Endodermal cell (in vitro differentiated cells): Measurements from ENCODE around the gene SAA1. TPM values are rescaled to one million over a fixed set of nuclear protein-coding genes. Genes with fewer than 3 reads are reported as not detected.

Source experiments
- DNase-seq: peaks from one replicate; pipeline ENCODE4 v3.0.0-alpha.2; 2017
- H3K27ac ChIP-seq: 2 replicates; pipeline ENCODE4 v1.5.1; 2013; ENCODE audit warnings: mild to moderate bottlenecking, low read depth, low read length, moderate library complexity
- H3K27me3 ChIP-seq: 2 replicates; pipeline ENCODE4 v1.6.1; 2013; ENCODE audit warnings: mild to moderate bottlenecking, low read length, moderate library complexity; ENCODE audit not compliant: insufficient read depth, control insufficient read depth, poor library complexity, severe bottlenecking
- H3K36me3 ChIP-seq: 2 replicates; pipeline ENCODE4 v1.7.0; 2013; ENCODE audit warnings: mild to moderate bottlenecking, low read length, moderate library complexity; ENCODE audit not compliant: control insufficient read depth, insufficient read depth
- H3K4me1 ChIP-seq: one replicate; pipeline ENCODE4 v1.7.0; 2013; ENCODE audit warnings: low read length; ENCODE audit not compliant: control insufficient read depth, insufficient read depth
- H3K4me3 ChIP-seq: 2 replicates; pipeline ENCODE4 v1.5.1; 2013; ENCODE audit warnings: mild to moderate bottlenecking, low read length, moderate library complexity
- H3K9ac ChIP-seq: 2 replicates; pipeline ENCODE4 v1.6.1; 2013; ENCODE audit warnings: mild to moderate bottlenecking, low read length, moderate library complexity; ENCODE audit not compliant: poor library complexity, severe bottlenecking; ENCODE audit errors: extremely low read depth
- H3K9me3 ChIP-seq: 2 replicates; pipeline ENCODE4 v1.6.1; 2013; ENCODE audit warnings: mild to moderate bottlenecking, low read length, moderate library complexity; ENCODE audit not compliant: control insufficient read depth
- H3K27ac Mint-ChIP-seq: 2 replicates; pipeline ENCODE4 v1.8.0; 2020; ENCODE audit warnings: mixed read lengths
- H3K27me3 Mint-ChIP-seq: 2 replicates; pipeline ENCODE4 v1.8.0; 2021; ENCODE audit warnings: mild to moderate bottlenecking, mixed read lengths; ENCODE audit not compliant: insufficient read depth
- H3K36me3 Mint-ChIP-seq: 2 replicates; pipeline ENCODE4 v1.8.0; 2020; ENCODE audit warnings: low read depth, mixed read lengths
- H3K4me1 Mint-ChIP-seq: 2 replicates; pipeline ENCODE4 v1.8.0; 2020; ENCODE audit warnings: mixed read lengths
- H3K4me3 Mint-ChIP-seq: 2 replicates; pipeline ENCODE4 v1.8.0; 2020; ENCODE audit warnings: mild to moderate bottlenecking, moderate library complexity, mixed read lengths
- H3K9me3 Mint-ChIP-seq: 2 replicates; pipeline ENCODE4 v1.8.0; 2020; ENCODE audit warnings: mild to moderate bottlenecking, mixed read lengths
- WGBS, 2 experiments: methylation state at CpG; one replicate each; pipeline versions ENCODE4 v1.1.5 to v1.1.7; 2013; ENCODE audit warnings: missing lambda C conversion rate in 2 of 2, mixed read lengths in 1 of 2; ENCODE audit not compliant: insufficient coverage in 1 of 2, insufficient read length in 1 of 2; 5-methylcytosine and 5-hydroxymethylcytosine counted together
- total RNA-seq, 2 donors: library from RNA; stranded (reverse); fragmentation: NEBNext Ultra II Directional in 1 of 2; extraction: Animal tissue kit (Norgen Biotek cat#: 25700) in 1 of 2; gene quantifications; 2 replicates in 1 of 2; 3 replicates in 1 of 2; pipeline ENCODE4 v1.2.1, GENCODE V29; 2021
- TF ChIP-seq, protein P1 (sequence below): fragments of 200-600 bp; sonication (generic); conservative IDR thresholded peaks from 2 replicates; pipeline ENCODE4 v1.5.0; 2021; ENCODE audit warnings: antibody characterized with exemption, mild to moderate bottlenecking

The SAA1 gene
- total RNA-seq, 2 donors from 2014 or later: not detected

DNA sequence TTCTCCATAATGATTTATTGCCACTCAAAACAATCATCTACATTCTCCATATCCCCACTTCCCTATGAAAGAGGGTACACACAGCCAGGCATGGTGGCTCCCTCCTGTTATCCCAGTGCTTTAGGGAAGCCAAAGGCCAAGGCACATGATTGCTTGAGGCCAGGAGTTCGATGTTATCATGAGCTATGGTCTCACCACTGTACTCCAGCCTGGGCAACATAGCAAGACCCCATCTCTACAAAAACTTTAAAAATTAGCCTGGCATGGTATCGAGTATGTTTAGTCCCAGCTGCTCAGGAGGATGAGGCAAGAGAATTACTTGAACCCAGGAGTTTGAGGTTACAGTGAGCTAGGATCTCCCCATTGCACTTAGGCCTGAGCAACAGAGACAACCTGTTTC is 49.8 kb downstream of the SAA1 start:
- Histone ChIP-seq H3K9ac (no peak overlapping the region), H3K9me3 (no peaks in the 10 kb centered on the region), H3K4me1 (peaks cover 2% of the 10 kb centered on the region), H3K36me3 (peaks cover 23% of the 10 kb centered on the region), H3K27ac (no peak overlapping the region), H3K27me3 (no peaks in the 10 kb centered on the region), H3K4me3 (no peak overlapping the region)
- Mint-ChIP-seq H3K27me3 (no peaks in the 10 kb centered on the region), H3K4me3 (no peak overlapping the region), H3K27ac (no peak overlapping the region), H3K4me1 (peaks cover 47% of the 10 kb centered on the region), H3K36me3 (peaks cover 28% of the 10 kb centered on the region), H3K9me3 (no peaks in the 10 kb centered on the region)
- 100% methylated on average over 2 of the region's 2 CpGs; no CpG with 5 or more reads in 1 of the 2 experiments for WGBS, 2 experiments
- TF ChIP-seq, protein P1, sequence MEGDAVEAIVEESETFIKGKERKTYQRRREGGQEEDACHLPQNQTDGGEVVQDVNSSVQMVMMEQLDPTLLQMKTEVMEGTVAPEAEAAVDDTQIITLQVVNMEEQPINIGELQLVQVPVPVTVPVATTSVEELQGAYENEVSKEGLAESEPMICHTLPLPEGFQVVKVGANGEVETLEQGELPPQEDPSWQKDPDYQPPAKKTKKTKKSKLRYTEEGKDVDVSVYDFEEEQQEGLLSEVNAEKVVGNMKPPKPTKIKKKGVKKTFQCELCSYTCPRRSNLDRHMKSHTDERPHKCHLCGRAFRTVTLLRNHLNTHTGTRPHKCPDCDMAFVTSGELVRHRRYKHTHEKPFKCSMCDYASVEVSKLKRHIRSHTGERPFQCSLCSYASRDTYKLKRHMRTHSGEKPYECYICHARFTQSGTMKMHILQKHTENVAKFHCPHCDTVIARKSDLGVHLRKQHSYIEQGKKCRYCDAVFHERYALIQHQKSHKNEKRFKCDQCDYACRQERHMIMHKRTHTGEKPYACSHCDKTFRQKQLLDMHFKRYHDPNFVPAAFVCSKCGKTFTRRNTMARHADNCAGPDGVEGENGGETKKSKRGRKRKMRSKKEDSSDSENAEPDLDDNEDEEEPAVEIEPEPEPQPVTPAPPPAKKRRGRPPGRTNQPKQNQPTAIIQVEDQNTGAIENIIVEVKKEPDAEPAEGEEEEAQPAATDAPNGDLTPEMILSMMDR: no peak
- no peak for DNase-seq

DNA sequence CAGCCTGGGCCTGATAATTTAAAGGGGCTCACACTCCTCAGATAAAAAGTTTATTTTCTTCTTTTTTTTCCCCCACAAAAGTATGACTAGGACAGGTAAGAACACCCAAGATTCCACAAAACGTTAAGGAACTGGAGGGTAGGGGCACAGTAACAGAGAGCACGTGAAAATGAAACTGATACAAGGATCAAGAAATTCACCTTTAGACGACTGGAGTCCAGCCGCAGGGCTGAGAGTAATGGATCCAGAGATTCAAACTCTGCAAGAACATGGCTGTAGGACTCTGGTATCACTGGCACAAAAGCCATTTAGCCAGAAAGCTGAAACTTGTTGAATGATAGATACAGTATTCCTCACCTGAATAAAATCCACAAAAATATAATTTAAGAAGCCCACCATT is 51.5 kb downstream of the SAA1 start:
- TF ChIP-seq, protein P1: no peak
- H3K9me3 ChIP-seq: no peaks in the 10 kb centered on the region
- Mint-ChIP-seq H3K4me1 (peaks cover 45% of the 10 kb centered on the region), H3K36me3 (peaks cover 22% of the 10 kb centered on the region), H3K27me3 (no peaks in the 10 kb centered on the region), H3K27ac (peak overlapping the region; percentile 57), H3K4me3 (no peak overlapping the region), H3K9me3 (no peaks in the 10 kb centered on the region)
- DNase-seq: no peak
- peaks cover 2% of the 10 kb centered on the region for H3K4me1 ChIP-seq
- peak overlapping the region; percentile 99 for H3K4me3 ChIP-seq
- no peak overlapping the region for H3K9ac ChIP-seq
- 92 to 97% methylated on average over 4 of the region's 4 CpGs for WGBS, 2 experiments
- no peaks in the 10 kb centered on the region for H3K27me3 ChIP-seq
- no peak overlapping the region for H3K27ac ChIP-seq
- peaks cover 10% of the 10 kb centered on the region for H3K36me3 ChIP-seq

Other genes starting within 250 kb of the SAA1 start
- gene TPH1, start 220.0 kb upstream of the SAA1 start, total RNA-seq: under 1 TPM; 0.24 to 0.31 TPM
- 10 to 100 TPM; 23.2 to 28.2 TPM for gene SAAL1, start 160.2 kb upstream of the SAA1 start, total RNA-seq
- not detected for gene MRGPRX3, start 133.7 kb upstream of the SAA1 start, total RNA-seq
- not detected for gene MRGPRX4, start 93.4 kb upstream of the SAA1 start, total RNA-seq
- gene SAA4, start 29.5 kb upstream of the SAA1 start, total RNA-seq: not detected
- gene SAA2, start 17.6 kb upstream of the SAA1 start, total RNA-seq: 1 to 10 TPM in 1 of 2 donors, under 1 TPM in 1; 0.29 to 1.4 TPM
- 10 to 100 TPM; 21.4 TPM for gene HPS5, start 55.9 kb downstream of the SAA1 start, total RNA-seq
- 10 to 100 TPM; 25.7 to 31.5 TPM for gene GTF2H1, start 56.3 kb downstream of the SAA1 start, total RNA-seq
- gene LDHA, start 128.3 kb downstream of the SAA1 start, total RNA-seq: 100 to 1,000 TPM; 256 to 308 TPM
- under 1 TPM; 0.58 to 0.62 TPM for gene LDHC, start 146.1 kb downstream of the SAA1 start, total RNA-seq
- gene LDHAL6A, start 189.6 kb downstream of the SAA1 start, total RNA-seq: not detected